Trophoblast cell (in vitro differentiated cells and primary cell): ENCODE data around the gene ACP4.

Source experiments
- DNase-seq, 2 donors: peaks; one replicate each; pipeline ENCODE4 v3.0.0-alpha.2; 2016
- H2AFZ ChIP-seq: 2 replicates; pipeline ENCODE4 v1.6.1; 2013; ENCODE audit warnings: low read length, moderate library complexity, mild to moderate bottlenecking; ENCODE audit not compliant: insufficient read depth, poor library complexity
- H2AK5ac ChIP-seq: 2 replicates; pipeline ENCODE4 v1.6.1; 2013; ENCODE audit warnings: mild to moderate bottlenecking, low read length
- H2BK120ac ChIP-seq: 2 replicates; pipeline ENCODE4 v1.6.1; 2013; ENCODE audit warnings: low read length, mild to moderate bottlenecking, moderate library complexity; ENCODE audit not compliant: insufficient read depth, poor library complexity
- H2BK12ac ChIP-seq: 2 replicates; pipeline ENCODE4 v1.6.1; 2013; ENCODE audit warnings: mild to moderate bottlenecking, low read length, moderate library complexity
- H2BK5ac ChIP-seq: 2 replicates; pipeline ENCODE4 v1.6.1; 2013; ENCODE audit warnings: low read length, low read depth, moderate library complexity, mild to moderate bottlenecking; ENCODE audit not compliant: poor library complexity
- H3K14ac ChIP-seq: 2 replicates; pipeline ENCODE4 v1.6.1; 2013; ENCODE audit warnings: mild to moderate bottlenecking, low read length
- H3K18ac ChIP-seq: 2 replicates; pipeline ENCODE4 v1.6.1; 2013; ENCODE audit warnings: mild to moderate bottlenecking, low read length
- H3K23ac ChIP-seq: 2 replicates; pipeline ENCODE4 v1.6.1; 2013; ENCODE audit warnings: low read length
- H3K27ac ChIP-seq: 2 replicates; pipeline ENCODE4 v1.5.1; 2013; ENCODE audit warnings: low read depth, mild to moderate bottlenecking, inconsistent platforms, low read length, moderate library complexity
- H3K27me3 ChIP-seq: 2 replicates; pipeline ENCODE4 v1.6.1; 2013; ENCODE audit warnings: inconsistent platforms, mild to moderate bottlenecking, low read length, moderate library complexity; ENCODE audit not compliant: insufficient read depth
- H3K36me3 ChIP-seq, 2 experiments: 1 replicate in 1 of 2; 2 replicates in 1 of 2; pipeline ENCODE4 v1.6.1; 2013; ENCODE audit warnings: low read length in 2 of 2, mild to moderate bottlenecking in 2 of 2, moderate library complexity in 1 of 2; ENCODE audit not compliant: insufficient read depth in 2 of 2, control insufficient read depth in 1 of 2
- H3K4ac ChIP-seq: 2 replicates; pipeline ENCODE4 v1.6.1; 2013; ENCODE audit warnings: low read depth, mild to moderate bottlenecking, low read length, moderate library complexity
- H3K4me1 ChIP-seq, 2 experiments: 1 replicate in 1 of 2; 2 replicates in 1 of 2; pipeline ENCODE4 v1.6.1; 2013; ENCODE audit warnings: low read length in 2 of 2, mild to moderate bottlenecking in 2 of 2, moderate library complexity in 1 of 2; ENCODE audit not compliant: insufficient read depth in 2 of 2, control insufficient read depth in 1 of 2
- H3K4me2 ChIP-seq: 2 replicates; pipeline ENCODE4 v1.6.1; 2013; ENCODE audit warnings: inconsistent platforms, mild to moderate bottlenecking, low read length, moderate library complexity
- H3K4me3 ChIP-seq: 2 replicates; pipeline ENCODE4 v1.5.1; 2013; ENCODE audit warnings: mild to moderate bottlenecking, low read depth, low read length, inconsistent platforms
- H3K79me1 ChIP-seq: one replicate; pipeline ENCODE4 v1.6.1; 2013; ENCODE audit warnings: low read length
- H3K79me2 ChIP-seq: 2 replicates; pipeline ENCODE4 v1.6.1; 2013; ENCODE audit warnings: low read length, mild to moderate bottlenecking; ENCODE audit not compliant: control insufficient read depth, insufficient read depth, poor library complexity
- H3K9ac ChIP-seq: 2 replicates; pipeline ENCODE4 v1.6.1; 2013; ENCODE audit warnings: mild to moderate bottlenecking, low read length
- H3K9me3 ChIP-seq: 2 replicates; pipeline ENCODE4 v1.6.1; 2013; ENCODE audit warnings: low read depth, mild to moderate bottlenecking, control low read depth, inconsistent platforms, low read length; ENCODE audit not compliant: insufficient read depth
- H4K12ac ChIP-seq: 2 replicates; pipeline ENCODE4 v1.6.1; 2013; ENCODE audit warnings: low read depth, mild to moderate bottlenecking, low read length, moderate library complexity
- H4K8ac ChIP-seq: 2 replicates; pipeline ENCODE4 v1.6.1; 2013; ENCODE audit warnings: low read depth, mild to moderate bottlenecking, low read length, moderate library complexity
- H4K91ac ChIP-seq: one replicate; pipeline ENCODE4 v1.6.1; 2013; ENCODE audit warnings: low read depth, mild to moderate bottlenecking, low read length, moderate library complexity
- WGBS: extraction: QIAGEN DNeasy Blood & Tissue Kit; methylation state at CpG from one replicate; pipeline ENCODE4 v1.1.7; 2013; ENCODE audit warnings: missing lambda C conversion rate; ENCODE audit not compliant: insufficient read length, insufficient coverage; ENCODE audit errors: extremely low coverage; 5-methylcytosine and 5-hydroxymethylcytosine counted together

The ACP4 gene

DNA sequence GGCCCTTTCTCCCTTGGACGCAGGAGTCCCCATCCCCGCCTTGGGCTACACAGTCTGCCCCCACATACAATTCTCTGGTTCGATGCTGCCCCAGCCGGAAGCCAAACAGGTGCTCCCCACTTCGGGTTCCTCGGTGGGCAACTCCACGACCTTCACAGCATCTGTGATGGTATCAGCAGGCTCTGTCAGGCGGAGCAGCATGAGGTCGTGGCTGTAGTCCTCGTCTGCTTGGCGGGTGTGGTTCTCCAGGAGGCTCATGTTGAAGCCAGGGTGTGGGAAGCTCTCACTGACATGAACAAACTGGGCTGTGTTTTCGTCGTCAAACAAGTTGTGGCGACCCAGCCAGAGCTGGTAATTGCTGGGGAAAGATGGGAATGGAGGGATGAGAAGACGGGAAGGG, 29.9 kb downstream of the ACP4 start:
- no peak overlapping the region for H3K4me2 ChIP-seq

DNA sequence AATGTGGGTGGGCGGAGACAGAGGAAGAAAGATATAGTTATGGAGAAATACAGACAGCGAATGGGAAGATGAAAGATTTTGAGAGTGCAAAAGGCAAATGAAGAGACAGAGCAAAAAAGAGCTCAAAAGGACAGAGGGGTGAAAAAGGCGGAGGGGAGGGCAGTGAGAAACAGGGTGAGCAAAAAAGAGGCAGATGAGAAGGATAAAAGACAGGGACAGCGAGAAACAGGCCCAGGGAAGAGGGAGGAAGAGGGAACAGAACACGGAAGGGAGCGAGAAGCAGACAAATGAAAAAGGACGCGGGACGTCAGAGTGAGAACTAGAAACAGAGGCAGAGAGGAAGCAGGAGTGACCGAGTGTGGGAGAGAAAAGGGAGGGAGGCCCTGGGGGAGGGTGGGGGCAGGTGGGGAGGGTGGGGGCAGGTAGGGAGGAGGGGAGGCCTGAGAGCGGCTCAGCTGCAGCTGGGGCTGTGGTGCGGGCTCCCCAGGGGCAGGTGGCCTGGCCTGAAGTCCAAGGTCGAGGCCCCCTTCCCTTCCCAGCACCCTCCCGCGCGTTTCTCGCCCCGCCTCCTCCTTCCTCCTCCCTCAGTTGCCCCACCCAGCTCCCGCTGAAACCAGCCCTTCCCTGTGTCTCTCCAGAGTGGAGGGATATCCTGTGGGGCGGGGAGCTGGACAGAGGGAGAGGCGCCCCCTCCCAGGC, 30.5 kb downstream of the ACP4 start:
- H3K79me2 ChIP-seq, result no peaks in the 10 kb centered on the region
- no peak overlapping the region for H3K4ac ChIP-seq
- H4K12ac ChIP-seq, result no peak overlapping the region
- no peak overlapping the region for H3K27ac ChIP-seq
- peaks cover 19% of the 10 kb centered on the region for H3K9me3 ChIP-seq
- H4K8ac ChIP-seq, result no peak overlapping the region
- H3K9ac ChIP-seq, result no peak overlapping the region
- no peak overlapping the region for H3K14ac ChIP-seq
- no peak overlapping the region for H2BK5ac ChIP-seq
- H3K23ac ChIP-seq, result no peak overlapping the region
- H4K91ac ChIP-seq, result no peak overlapping the region
- H3K4me1 ChIP-seq, result peaks cover 0 to 2% of the 10 kb centered on the region in 2 experiments
- H2BK120ac ChIP-seq, result no peak overlapping the region
- H3K79me1 ChIP-seq, result no peaks in the 10 kb centered on the region
- peaks cover 27% of the 10 kb centered on the region for H3K27me3 ChIP-seq
- no peak for DNase-seq
- H2AK5ac ChIP-seq, result no peak overlapping the region
- H3K36me3 ChIP-seq, result no peaks in the 10 kb centered on the region
- H2BK12ac ChIP-seq, result no peak overlapping the region
- H2AFZ ChIP-seq, result no peak overlapping the region
- no peak overlapping the region for H3K4me2 ChIP-seq
- H3K18ac ChIP-seq, result no peak overlapping the region
- no CpG with 5 or more reads among the region's 21 CpGs for WGBS
- no peak overlapping the region for H3K4me3 ChIP-seq

More for the DNA sequence above, 29.9 kb downstream of the ACP4 start:
- H2BK12ac ChIP-seq, result no peak overlapping the region
- no peak overlapping the region for H3K23ac ChIP-seq
- no peak overlapping the region for H2AK5ac ChIP-seq
- no peak overlapping the region for H4K8ac ChIP-seq
- peaks cover 19% of the 10 kb centered on the region for H3K9me3 ChIP-seq
- H3K79me1 ChIP-seq, result no peaks in the 10 kb centered on the region
- peaks cover 0 to 2% of the 10 kb centered on the region in 2 experiments for H3K4me1 ChIP-seq
- no peak overlapping the region for H3K4ac ChIP-seq
- no peak overlapping the region for H3K18ac ChIP-seq
- H4K91ac ChIP-seq, result no peak overlapping the region
- H3K79me2 ChIP-seq, result no peaks in the 10 kb centered on the region
- no CpG with 5 or more reads among the region's 15 CpGs for WGBS
- no peak overlapping the region for H3K9ac ChIP-seq
- H4K12ac ChIP-seq, result no peak overlapping the region
- H2BK120ac ChIP-seq, result no peak overlapping the region
- no peak overlapping the region for H3K27ac ChIP-seq
- no peak overlapping the region for H2BK5ac ChIP-seq
- no peak overlapping the region for H2AFZ ChIP-seq
- no peak for DNase-seq
- no peaks in the 10 kb centered on the region for H3K36me3 ChIP-seq
- peaks cover 27% of the 10 kb centered on the region for H3K27me3 ChIP-seq
- H3K14ac ChIP-seq, result no peak overlapping the region
- no peak overlapping the region for H3K4me3 ChIP-seq

DNA sequence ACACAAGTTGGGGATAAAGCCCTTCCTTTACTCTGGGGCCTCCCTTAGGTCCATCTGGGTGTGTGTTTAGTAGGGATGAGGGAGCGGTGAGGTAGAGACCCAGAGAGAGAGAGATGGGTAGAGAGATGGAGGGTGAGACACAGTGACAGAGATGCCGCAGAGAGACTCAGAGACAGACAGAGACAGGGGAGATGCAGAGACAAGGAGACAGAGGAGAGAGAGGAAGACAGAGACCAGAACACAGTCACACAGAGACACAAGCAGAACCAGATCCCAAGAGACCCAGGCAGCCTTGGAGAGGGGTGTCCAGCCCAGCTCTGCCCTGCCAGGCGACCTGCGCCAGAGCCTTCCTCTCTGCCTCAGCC, 31.0 kb downstream of the ACP4 start:
- Histone ChIP-seq H3K23ac (no peak overlapping the region), H3K4ac (no peak overlapping the region), H3K18ac (no peak overlapping the region), H2BK120ac (no peak overlapping the region), H3K14ac (no peak overlapping the region), H3K4me2 (no peak overlapping the region), H3K9me3 (peaks cover 19% of the 10 kb centered on the region), H3K9ac (no peak overlapping the region), H4K12ac (no peak overlapping the region), H3K4me3 (no peak overlapping the region), H3K79me1 (no peaks in the 10 kb centered on the region), H4K8ac (no peak overlapping the region), H2BK5ac (no peak overlapping the region), H3K27me3 (peaks cover 27% of the 10 kb centered on the region), H2BK12ac (no peak overlapping the region), H3K36me3 (no peaks in the 10 kb centered on the region), H4K91ac (no peak overlapping the region), H3K79me2 (no peaks in the 10 kb centered on the region), H2AK5ac (no peak overlapping the region), H3K4me1 (peaks cover 0 to 2% of the 10 kb centered on the region in 2 experiments), H2AFZ (no peak overlapping the region), H3K27ac (no peak overlapping the region)
- no CpG with 5 or more reads among the region's 4 CpGs for WGBS
- no peak for DNase-seq

DNA sequence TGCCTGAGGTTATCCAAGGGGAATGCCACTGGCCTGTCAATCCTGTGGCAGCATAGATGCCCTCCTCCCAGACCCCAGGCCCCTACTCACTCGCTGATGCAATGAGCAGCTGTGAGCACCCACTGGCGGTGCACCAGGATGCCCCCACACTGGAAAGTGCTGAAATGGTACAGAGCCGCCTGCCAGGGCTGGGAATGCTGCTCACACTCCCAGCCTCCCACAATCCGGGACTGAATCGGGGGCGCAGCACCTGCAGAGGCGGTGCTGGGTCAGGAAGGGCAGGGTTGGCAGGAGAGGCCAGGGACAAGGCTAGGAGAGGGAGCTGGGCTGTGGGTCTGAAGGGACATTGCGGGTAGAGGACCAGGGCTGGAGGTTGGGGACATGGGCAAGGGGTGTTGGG, 31.4 kb downstream of the ACP4 start:
- no peak overlapping the region for H2BK12ac ChIP-seq
- H2BK120ac ChIP-seq, result no peak overlapping the region
- WGBS, result no CpG with 5 or more reads among the region's 8 CpGs
- H2BK5ac ChIP-seq, result no peak overlapping the region
- peaks cover 0 to 2% of the 10 kb centered on the region in 2 experiments for H3K4me1 ChIP-seq
- H3K9ac ChIP-seq, result peak overlapping the region; percentile 30
- H3K14ac ChIP-seq, result no peak overlapping the region
- no peaks in the 10 kb centered on the region for H3K79me1 ChIP-seq
- peaks cover 27% of the 10 kb centered on the region for H3K27me3 ChIP-seq
- H4K12ac ChIP-seq, result no peak overlapping the region
- H4K8ac ChIP-seq, result no peak overlapping the region
- no peak overlapping the region for H3K18ac ChIP-seq
- no peak overlapping the region for H4K91ac ChIP-seq
- no peak for DNase-seq
- H2AK5ac ChIP-seq, result no peak overlapping the region
- no peak overlapping the region for H3K4me3 ChIP-seq
- H3K36me3 ChIP-seq, result no peaks in the 10 kb centered on the region
- H3K79me2 ChIP-seq, result no peaks in the 10 kb centered on the region
- no peak overlapping the region for H3K4me2 ChIP-seq
- H3K23ac ChIP-seq, result no peak overlapping the region
- H3K9me3 ChIP-seq, result peaks cover 21% of the 10 kb centered on the region
- H3K4ac ChIP-seq, result no peak overlapping the region
- no peak overlapping the region for H2AFZ ChIP-seq
- H3K27ac ChIP-seq, result no peak overlapping the region
